GM21786 (cell line): ENCODE measurements around the gene SLC35D1.
"Not testable (repeated sequence)": the region's sequence is repeated elsewhere in the genome, so short reads cannot be mapped to it uniquely, and the experiment has no call there.

Experiments used
- ATAC-seq: cut with Tn5 transposase; IDR thresholded peaks from one replicate; pipeline ENCODE4 v1.9.1; 2021; ENCODE audit not compliant: unreplicated experiment

The SLC35D1 gene

DNA sequence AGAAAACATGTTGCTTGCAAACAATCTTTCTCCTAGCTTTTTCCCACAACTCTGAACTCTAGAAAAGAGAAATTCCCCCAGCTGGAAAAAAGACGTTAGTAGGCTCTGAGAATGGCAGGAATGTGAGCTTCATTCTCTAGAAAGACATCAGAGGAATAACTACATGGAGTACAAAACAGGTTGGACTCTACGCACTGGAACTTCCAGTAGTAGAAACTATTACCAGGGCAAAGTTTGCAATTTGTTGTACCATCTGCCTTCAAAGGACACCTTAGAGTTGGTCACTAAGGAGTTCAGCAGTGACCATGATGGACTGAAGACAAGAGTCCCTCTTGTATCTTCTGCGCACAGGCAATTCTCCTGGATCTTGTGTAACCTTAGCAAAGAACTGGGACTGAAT lies 60.9 kb downstream of the SLC35D1 start:
- ATAC-seq = no peak

DNA sequence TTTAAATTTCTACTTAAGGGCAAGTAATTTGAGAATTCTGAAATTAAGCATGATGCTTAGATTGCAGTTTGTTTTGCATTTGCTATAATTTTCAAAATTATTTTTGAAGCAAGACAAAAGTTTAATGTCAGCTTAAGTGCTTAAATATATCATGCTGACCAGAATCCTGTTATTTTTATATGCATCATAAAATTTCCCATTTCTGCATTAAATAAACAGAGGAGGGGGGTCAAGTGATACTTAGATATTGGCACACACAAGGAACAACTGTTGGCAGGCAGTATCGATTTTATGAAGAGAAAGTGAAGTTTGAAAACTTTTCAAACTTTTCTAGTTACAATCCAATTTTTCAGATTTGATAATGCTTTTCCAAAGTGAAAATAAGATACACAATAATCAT lies 68.1 kb downstream of the SLC35D1 start:
- ATAC-seq = no peak

GRCh38 chr1:66984491-66984890 lies 69.5 kb downstream of the SLC35D1 start:
- peak; percentile 84 for ATAC-seq

GRCh38 chr1:66982561-66983260 lies 71.2 kb downstream of the SLC35D1 start:
- ATAC-seq = peak; percentile 70

DNA sequence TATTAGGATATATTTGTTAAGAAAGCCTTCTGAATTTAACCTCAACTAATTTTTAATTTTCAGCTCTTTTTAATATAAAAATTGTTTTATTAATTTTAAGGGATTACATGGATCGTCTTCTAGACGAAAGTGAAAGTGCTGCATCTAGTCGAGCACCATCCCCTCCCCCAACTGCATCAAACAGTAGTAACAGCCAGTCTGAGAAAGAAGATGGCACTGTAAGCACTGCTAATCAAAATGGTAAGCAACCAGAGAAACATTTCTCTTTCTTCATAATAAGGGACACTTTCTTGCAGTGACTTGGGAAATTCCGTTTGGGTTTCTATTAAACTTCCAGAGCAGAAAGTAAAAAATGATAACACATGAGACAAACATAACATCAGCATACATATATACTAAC lies 72.3 kb downstream of the SLC35D1 start:
- no peak for ATAC-seq

DNA sequence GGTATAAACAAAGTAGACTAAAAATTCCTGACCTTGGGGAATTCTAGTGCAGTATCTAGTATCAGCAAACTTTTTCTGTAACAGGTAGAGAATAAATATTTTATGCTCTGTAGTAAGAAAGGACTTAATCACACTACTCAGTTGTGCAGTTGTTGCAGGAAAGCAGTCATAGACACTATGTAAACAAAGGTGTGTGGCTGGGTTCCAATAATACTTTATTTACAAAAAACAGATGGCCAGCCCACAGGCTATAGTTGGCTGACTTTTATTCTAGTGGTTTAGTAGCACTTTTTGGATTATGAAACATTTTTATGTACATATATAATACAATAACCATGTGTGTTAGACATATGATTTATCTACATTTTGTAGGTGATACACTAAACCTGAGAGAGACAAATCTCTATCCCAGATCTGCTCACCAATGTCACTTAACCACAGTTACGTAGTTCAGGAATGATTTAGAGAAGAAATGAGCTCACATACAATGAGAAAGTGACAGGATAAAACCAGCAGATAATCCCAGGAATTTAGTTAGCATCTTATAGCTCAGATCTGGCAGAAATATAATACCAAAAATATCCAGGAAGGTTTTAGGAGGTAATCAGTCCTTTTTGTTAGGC lies 73.1 kb downstream of the SLC35D1 start:
- ATAC-seq = no peak

DNA sequence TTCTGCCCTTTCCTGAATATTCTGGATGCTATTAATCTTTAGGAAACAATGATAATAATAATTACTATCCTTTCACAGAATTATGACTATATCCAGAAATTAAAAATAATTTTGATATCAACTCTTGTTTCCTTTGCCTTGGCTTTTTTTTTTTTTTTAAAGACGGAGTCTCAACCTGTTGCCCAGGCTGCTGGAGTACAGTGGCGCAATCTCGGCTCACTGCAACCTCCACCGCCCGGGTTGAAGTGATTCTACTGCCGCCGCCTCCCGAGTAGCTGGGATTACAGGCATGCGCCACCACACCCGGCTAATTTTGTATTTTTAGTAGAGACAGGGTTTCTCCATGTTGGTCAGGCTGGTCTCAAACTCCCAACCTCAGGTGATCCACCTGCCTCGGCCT lies 74.3 kb downstream of the SLC35D1 start:
- not testable (repeated sequence) for ATAC-seq

DNA sequence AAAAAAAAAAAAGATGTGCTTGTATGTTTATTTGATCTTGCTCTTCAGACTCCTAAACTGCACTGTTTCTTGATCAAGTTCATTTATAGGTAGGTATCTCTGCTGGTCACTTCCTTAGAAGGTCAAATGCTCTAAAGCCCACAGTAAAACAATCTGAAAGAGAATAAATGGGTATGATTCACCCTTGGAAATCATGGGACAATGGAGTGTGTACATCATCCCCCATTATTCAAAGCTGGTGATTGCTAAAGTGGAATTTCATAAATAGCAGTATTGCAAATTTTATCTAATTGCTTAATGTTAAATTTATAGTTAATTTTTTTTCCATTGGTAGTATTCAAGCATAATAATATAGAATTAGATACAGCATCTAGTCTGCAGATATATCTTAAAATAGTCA lies 75.7 kb downstream of the SLC35D1 start:
- ATAC-seq = no peak

DNA sequence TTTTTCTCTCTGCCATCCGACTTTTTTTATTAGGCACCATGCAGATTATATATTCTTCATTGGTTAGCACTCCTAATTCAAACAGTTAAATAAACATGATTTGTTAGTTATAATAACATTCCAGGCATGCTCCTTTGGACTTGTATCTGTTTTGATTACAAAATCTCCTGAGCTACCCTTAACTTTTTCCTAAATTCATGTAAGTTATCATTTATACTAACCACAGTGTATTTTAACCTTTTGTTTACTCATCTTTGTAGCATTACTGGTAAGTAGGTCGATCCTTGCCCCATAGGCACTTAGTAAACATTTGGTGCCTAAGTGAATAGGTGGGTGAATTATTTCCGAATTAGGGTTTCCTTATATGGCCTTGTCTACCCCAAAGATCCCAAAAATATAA lies 85.4 kb downstream of the SLC35D1 start:
- no peak for ATAC-seq

- not testable (repeated sequence) for ATAC-seq
These were observed 87.6 kb downstream of the SLC35D1 start for GRCh38 chr1:66966188-66966873.

DNA sequence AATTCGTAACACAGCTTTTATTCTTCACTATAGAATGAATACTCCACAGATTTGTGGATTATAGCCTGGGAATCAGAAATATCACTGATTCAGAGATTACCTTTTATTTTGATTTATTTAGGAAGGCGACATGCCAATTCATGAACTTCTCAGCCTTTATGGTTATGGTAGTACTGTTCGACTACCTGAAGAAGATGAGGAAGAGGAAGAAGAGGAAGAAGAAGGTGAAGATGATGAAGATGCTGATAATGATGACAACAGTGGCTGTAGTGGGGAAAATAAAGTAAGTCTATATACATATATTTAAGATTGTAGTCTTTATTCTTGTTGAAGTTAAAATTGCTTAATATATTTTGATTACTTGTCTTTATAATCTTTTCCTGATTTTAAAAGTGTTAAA lies 96.0 kb downstream of the SLC35D1 start:
- ATAC-seq = no peak

GRCh38 chr1:66954208-66954607 lies 99.7 kb downstream of the SLC35D1 start:
- ATAC-seq = peak; percentile 84

- no peak for ATAC-seq
These were observed 102.4 kb downstream of the SLC35D1 start for GRCh38 chr1:66951513-66951912.
